ENCODE data around the gene ETV3L. TPM values are rescaled to one million over a fixed set of nuclear protein-coding genes. Genes with fewer than 3 reads are reported as not detected.
A peak's percentile ranks its signal among the peaks of the same experiment; 100 is the strongest.

The ETV3L gene
- total RNA-seq, 1 donor from 2014 or later: not detected

- no peak for DNase-seq (ENCODE audit: low read depth)
- TF ChIP-seq CTCF (IDR thresholded peaks at IDR 0.05; ENCODE audit: insufficient read depth, low read length, poor library complexity, severe bottlenecking): no peak
- no peaks in the 10 kb centered on the region for H3K36me3 ChIP-seq (ENCODE audit: control insufficient read depth, insufficient read depth, low read length)
- no peaks in the 10 kb centered on the region for H3K27me3 ChIP-seq (ENCODE audit: control insufficient read depth, insufficient read depth, low read length)
- H3K4me3 ChIP-seq (ENCODE audit: low read depth, low read length): peak overlapping the region; percentile 1
These were observed 55.9 kb downstream of the ETV3L start for GRCh38 chr1:157043685-157044084.

GRCh38 chr1:157042846-157043245 lies 56.8 kb downstream of the ETV3L start:
- Histone ChIP-seq H3K27me3 (ENCODE audit: control insufficient read depth, insufficient read depth, low read length) (no peaks in the 10 kb centered on the region), H3K36me3 (ENCODE audit: control insufficient read depth, insufficient read depth, low read length) (no peaks in the 10 kb centered on the region), H3K4me3 (ENCODE audit: low read depth, low read length) (no peak overlapping the region)
- no peak for DNase-seq (ENCODE audit: low read depth)
- no peak for TF ChIP-seq CTCF (IDR thresholded peaks at IDR 0.05; ENCODE audit: insufficient read depth, low read length, poor library complexity, severe bottlenecking)

Other genes starting within 250 kb of the ETV3L start
- not detected in 2 replicates for gene INSRR, start 240.7 kb downstream of the ETV3L start, total RNA-seq
- gene NTRK1, start 238.9 kb downstream of the ETV3L start, total RNA-seq: not detected in 2 replicates
- 10.3 and 17.1 TPM in 2 replicates for gene PEAR1, start 206.1 kb downstream of the ETV3L start, total RNA-seq
- gene LRRC71, start 179.2 kb downstream of the ETV3L start, total RNA-seq: not detected in 2 replicates
- 26.4 and 29.2 TPM in 2 replicates for gene ARHGEF11, start 54.1 kb downstream of the ETV3L start, total RNA-seq
- 16.6 and 22.9 TPM in 2 replicates for gene ETV3, start 38.6 kb upstream of the ETV3L start, total RNA-seq